ENCODE measurements around the gene MICOS13.

The MICOS13 gene

DNA sequence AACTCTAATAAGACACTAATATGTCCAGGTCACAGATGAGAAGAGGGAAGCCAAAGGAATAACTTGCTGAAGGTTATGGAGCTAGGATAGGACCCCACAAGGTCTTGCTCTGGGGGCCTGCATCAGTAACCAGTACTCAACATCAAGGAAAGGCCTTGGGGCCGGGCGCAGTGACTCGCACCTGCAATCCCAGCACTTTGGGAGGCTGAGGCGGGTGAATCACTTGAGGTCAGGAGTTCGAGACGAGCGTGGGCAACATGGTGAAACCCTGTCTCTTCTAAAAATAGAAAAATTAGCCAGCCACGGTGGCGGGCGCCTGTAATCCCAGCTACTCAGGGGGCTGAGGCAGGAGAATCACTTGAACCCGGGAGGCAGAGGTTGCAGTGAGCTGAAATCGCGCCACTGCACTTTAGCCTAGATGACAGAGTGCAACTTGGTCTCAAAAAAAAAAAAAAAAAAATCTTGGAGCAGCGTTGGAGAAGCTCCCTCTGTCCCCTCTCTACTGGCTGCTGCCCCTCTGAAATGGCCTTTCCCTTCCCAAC is 37.8 kb upstream of the MICOS13 start:
- DNase-seq (ENCODE audit: low read depth): no peak
- TF ChIP-seq, protein P1, sequence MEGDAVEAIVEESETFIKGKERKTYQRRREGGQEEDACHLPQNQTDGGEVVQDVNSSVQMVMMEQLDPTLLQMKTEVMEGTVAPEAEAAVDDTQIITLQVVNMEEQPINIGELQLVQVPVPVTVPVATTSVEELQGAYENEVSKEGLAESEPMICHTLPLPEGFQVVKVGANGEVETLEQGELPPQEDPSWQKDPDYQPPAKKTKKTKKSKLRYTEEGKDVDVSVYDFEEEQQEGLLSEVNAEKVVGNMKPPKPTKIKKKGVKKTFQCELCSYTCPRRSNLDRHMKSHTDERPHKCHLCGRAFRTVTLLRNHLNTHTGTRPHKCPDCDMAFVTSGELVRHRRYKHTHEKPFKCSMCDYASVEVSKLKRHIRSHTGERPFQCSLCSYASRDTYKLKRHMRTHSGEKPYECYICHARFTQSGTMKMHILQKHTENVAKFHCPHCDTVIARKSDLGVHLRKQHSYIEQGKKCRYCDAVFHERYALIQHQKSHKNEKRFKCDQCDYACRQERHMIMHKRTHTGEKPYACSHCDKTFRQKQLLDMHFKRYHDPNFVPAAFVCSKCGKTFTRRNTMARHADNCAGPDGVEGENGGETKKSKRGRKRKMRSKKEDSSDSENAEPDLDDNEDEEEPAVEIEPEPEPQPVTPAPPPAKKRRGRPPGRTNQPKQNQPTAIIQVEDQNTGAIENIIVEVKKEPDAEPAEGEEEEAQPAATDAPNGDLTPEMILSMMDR (IDR thresholded peaks at IDR 0.05; ENCODE audit: insufficient read depth, low read depth, low read length, missing control alignments): no peak
- H3K4me3 ChIP-seq (ENCODE audit: low read depth, low read length): peak overlapping the region; percentile 73

DNA sequence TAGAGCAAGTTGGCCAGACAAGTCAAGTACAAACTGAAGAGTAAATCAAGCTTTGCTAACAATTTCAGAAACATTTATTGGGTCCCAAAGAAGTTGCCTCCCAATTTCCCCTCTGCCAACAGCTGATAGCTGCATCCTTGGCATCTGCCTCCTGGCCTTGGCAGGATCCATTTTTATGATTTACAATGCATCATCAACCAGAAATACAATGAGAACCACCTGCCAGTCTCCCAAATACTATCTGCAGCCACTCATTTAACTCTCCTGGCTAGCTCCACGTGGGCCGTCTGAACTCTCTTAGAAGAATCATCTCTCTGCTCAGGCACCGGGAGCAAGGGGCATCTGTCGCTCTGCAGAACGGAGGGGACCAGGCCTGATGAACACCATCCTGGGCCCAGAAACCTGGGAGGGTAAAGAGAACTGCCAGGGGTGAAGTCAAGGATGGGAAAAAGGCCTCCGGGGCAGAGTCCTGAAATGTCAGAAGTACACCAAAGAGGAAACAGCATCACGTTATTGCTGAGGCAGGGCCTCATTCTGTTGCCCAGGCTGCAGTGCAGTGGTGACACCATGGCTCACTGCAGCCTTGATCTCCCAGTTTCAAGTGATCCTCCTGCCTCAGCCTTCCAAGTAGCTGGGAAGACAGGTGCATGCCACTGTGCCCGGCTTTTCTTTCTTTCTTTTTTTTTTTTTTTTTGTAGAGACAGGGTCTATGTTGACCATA is 37.1 kb upstream of the MICOS13 start:
- no peak for DNase-seq (ENCODE audit: low read depth)
- H3K4me3 ChIP-seq (ENCODE audit: low read depth, low read length): no peak overlapping the region
- TF ChIP-seq, protein P1 (IDR thresholded peaks at IDR 0.05; ENCODE audit: insufficient read depth, low read depth, low read length, missing control alignments): no peak

DNA sequence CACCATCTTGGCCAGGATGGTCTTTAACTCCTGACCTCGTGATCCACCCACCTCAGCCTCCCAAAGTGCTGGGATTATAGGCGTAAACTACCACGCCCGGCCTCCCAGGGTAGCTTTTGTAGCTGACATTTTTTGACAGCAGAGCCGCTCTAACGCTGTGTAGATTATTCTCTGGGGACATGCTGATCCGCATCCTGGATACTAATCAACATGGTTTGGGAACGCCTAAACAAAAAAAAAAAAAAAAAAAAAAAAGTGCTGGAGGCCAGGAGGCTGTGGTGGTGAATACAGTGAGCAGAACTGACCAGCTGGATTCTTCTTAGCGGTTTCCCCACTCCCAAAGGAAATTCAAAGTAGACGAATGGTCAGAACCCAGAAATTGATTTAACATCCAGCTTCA is 34.5 kb upstream of the MICOS13 start:
- no peak overlapping the region for H3K4me3 ChIP-seq (ENCODE audit: low read depth, low read length)
- TF ChIP-seq, protein P1 (IDR thresholded peaks at IDR 0.05; ENCODE audit: insufficient read depth, low read depth, low read length, missing control alignments): no peak
- DNase-seq (ENCODE audit: low read depth): no peak

DNA sequence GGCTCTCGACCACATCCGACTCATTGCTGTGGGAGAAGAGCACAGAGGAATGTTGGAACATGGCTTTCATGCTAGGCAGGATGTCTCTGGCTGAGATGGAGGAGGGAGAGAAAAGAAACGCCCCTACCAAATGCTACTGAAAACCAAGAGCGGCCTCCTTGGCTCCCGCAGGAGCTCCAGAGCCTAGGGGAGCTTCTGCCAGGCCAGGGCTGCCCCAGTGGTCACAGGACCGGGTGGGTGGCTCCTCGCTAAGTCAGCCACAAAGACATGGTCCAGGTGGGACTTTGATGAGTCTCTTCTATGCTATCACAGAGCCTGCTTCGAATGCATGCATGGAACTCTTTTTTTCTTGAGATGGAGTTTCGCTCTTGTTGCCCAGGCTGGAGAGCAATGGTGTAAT is 32.9 kb upstream of the MICOS13 start:
- DNase-seq (ENCODE audit: low read depth): no peak
- H3K4me3 ChIP-seq (ENCODE audit: low read depth, low read length): no peak overlapping the region
- TF ChIP-seq, protein P1 (IDR thresholded peaks at IDR 0.05; ENCODE audit: insufficient read depth, low read depth, low read length, missing control alignments): no peak

DNA sequence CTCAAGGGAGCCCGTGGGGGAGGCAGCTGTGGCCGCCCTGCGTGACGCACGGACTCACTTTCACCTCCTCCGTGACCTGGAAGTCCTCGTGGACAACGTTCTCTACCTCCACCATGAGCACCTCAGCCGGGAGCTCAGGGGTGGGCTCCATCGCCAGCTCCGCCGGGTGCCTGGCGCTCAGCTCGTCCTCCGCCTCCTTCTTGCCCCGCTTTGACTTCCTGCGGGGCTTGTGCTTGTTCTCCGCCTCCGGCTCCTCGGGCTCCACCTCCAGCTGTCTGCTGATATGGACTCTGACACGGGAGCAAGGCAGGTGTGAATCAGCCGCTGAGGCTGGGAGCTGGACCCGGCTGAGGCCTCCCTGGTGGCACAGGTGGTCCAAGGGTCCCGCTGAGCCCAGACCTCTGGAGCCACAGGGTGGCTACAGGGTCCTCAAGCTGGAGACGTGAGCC is 31.4 kb upstream of the MICOS13 start:
- TF ChIP-seq, protein P1 (IDR thresholded peaks at IDR 0.05; ENCODE audit: insufficient read depth, low read depth, low read length, missing control alignments): no peak
- DNase-seq (ENCODE audit: low read depth): no peak

DNA sequence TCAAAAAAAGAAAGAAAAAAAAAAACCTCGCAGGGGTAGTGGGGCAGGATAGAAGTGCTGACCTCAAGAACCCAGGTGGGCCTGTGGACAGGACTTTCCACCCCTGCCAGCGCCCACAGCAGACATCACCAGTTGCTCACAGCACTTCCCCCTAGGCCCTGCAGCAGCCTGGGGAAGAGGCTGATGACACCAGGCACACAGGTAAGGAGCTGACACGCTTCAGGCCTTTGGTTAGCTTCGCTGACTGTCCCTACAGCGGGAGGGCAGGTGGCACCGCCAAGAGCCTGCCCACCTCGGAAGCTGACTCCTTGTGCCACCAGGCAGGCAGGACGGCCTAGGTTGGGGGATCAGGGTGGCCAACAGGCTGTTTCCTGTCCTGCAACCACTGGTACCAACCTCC is 30.7 kb upstream of the MICOS13 start:
- DNase-seq (ENCODE audit: low read depth): no peak
- H3K4me3 ChIP-seq (ENCODE audit: low read depth, low read length): no peak overlapping the region
- TF ChIP-seq, protein P1 (IDR thresholded peaks at IDR 0.05; ENCODE audit: insufficient read depth, low read depth, low read length, missing control alignments): no peak

More for the DNA sequence above, 31.4 kb upstream of the MICOS13 start:
- H3K4me3 ChIP-seq (ENCODE audit: low read depth, low read length): no peak overlapping the region
